NB4 (cell line): ENCODE results near the gene FBXO15.

Experiments
- MYC ChIP-seq: IDR thresholded peaks from 2 replicates; pipeline ENCODE4 v1.6.1; 2011; ENCODE audit warnings: low read depth, low read length
- POLR2A ChIP-seq: IDR thresholded peaks from 2 replicates; pipeline ENCODE4 v1.6.1; 2011; ENCODE audit warnings: mild to moderate bottlenecking; ENCODE audit not compliant: insufficient read length; ENCODE audit errors: extremely low read depth
- TF ChIP-seq, protein P1 (sequence below): IDR thresholded peaks from one replicate; pipeline ENCODE4 v1.5.1; 2012; ENCODE audit warnings: low read depth, low read length
- TF ChIP-seq, protein P2 (sequence below): IDR thresholded peaks from 2 replicates; pipeline ENCODE4 v1.6.1; 2011; ENCODE audit warnings: low read depth, low read length

DNA sequence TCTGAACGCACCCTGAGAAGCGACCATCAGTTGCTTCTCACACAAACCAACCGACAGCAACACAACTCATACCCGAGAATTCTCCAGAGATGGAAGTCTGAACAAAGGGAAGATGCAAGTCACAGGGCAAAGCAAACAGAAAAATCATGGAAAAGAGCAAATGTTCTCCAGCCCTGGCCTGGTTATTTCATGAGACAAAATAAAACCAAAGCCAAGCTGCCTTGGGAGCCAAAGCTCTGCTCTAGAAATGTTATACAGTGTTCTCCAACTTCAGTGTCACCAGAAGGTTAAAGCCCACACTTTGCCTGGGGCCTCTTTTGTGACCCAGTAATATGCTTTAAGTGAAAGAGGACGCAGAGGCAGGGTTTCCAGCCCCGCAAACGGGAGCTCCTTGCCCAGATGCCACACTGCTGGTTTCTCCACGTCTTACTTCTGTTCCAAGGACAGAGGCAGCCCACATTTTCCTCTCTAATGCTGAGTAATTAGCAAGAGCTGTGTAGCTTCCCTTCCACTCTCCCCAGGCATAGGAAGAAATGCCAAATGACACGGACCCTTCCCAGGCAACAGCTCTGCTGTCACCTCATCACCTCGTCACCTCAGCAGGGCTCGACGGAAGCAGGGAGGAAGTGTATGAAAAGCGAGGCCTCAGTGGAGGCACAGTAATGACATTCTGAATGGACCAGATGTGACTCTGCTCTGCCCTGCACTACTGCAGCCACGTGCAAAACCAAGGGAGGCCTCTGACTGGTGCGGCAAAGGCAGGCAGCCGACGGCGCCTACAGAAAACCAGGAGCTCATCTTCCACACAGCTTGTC lies 64.7 kb downstream of the FBXO15 start:
- TF ChIP-seq, protein P1, sequence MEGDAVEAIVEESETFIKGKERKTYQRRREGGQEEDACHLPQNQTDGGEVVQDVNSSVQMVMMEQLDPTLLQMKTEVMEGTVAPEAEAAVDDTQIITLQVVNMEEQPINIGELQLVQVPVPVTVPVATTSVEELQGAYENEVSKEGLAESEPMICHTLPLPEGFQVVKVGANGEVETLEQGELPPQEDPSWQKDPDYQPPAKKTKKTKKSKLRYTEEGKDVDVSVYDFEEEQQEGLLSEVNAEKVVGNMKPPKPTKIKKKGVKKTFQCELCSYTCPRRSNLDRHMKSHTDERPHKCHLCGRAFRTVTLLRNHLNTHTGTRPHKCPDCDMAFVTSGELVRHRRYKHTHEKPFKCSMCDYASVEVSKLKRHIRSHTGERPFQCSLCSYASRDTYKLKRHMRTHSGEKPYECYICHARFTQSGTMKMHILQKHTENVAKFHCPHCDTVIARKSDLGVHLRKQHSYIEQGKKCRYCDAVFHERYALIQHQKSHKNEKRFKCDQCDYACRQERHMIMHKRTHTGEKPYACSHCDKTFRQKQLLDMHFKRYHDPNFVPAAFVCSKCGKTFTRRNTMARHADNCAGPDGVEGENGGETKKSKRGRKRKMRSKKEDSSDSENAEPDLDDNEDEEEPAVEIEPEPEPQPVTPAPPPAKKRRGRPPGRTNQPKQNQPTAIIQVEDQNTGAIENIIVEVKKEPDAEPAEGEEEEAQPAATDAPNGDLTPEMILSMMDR = no peak
- TF ChIP-seq MYC = no peak
- TF ChIP-seq POLR2A = no peak
- TF ChIP-seq, protein P2, sequence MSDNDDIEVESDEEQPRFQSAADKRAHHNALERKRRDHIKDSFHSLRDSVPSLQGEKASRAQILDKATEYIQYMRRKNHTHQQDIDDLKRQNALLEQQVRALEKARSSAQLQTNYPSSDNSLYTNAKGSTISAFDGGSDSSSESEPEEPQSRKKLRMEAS = no peak
